Right cardiac atrium (tissue), 5 donors: ENCODE measurements around the gene INPP4B. TPM values are rescaled to one million over a fixed set of nuclear protein-coding genes. Genes with fewer than 3 reads are reported as not detected.

Source experiments
- ATAC-seq, 2 donors: fragments of 200-7000 bp; cut with Tn5 transposase; one replicate each; pipeline versions ENCODE4 v1.8.0 to v1.9.1; 2020; ENCODE audit warnings: moderate library complexity in 2 of 2, mild to moderate bottlenecking in 1 of 2
- DNase-seq, 3 donors: peaks; one replicate each; pipeline ENCODE4 v3.0.0-alpha.2; 2020
- H3K27ac ChIP-seq: one replicate; pipeline ENCODE4 v1.5.1; 2013; ENCODE audit warnings: mild to moderate bottlenecking, low read length, control low read depth, moderate library complexity
- H3K27me3 ChIP-seq: one replicate; pipeline ENCODE4 v1.6.1; 2013; ENCODE audit not compliant: control insufficient read depth, insufficient read depth
- H3K4me1 ChIP-seq: one replicate; pipeline ENCODE4 v1.6.1; 2013; ENCODE audit warnings: low read length; ENCODE audit not compliant: control insufficient read depth, insufficient read depth
- H3K4me3 ChIP-seq: one replicate; pipeline ENCODE4 v1.5.1; 2013; ENCODE audit warnings: low read length, control low read depth
- H3K9me3 ChIP-seq: one replicate; pipeline ENCODE4 v1.6.1; 2013; ENCODE audit warnings: low read length; ENCODE audit not compliant: control insufficient read depth
- WGBS: extraction: QIAGEN DNeasy Blood & Tissue Kit; methylation state at CpG from one replicate; pipeline ENCODE4 v1.1.7; 2013; 5-methylcytosine and 5-hydroxymethylcytosine counted together
- intact Hi-C, 4 donors: fragments of 100-400 bp; cut with DNase I; formaldehyde crosslinking; loops; one replicate each; pipeline versions ENCODE4 v1.11.0 to v1.14.0; 2022 to 2023
- polyA plus RNA-seq: library from polyadenylated mRNA; stranded (reverse); fragments of 200-250 nt; gene quantifications from one replicate; pipeline ENCODE4 v1.2.3, GENCODE V29; 2013
- total RNA-seq, 4 donors: library from RNA; stranded (reverse); fragmentation: NEBNext Ultra II Directional; extraction: Animal tissue kit (Norgen Biotek cat#: 25700); gene quantifications; one replicate each; pipeline ENCODE4 v1.2.1, GENCODE V29; 2021
- donor health status: healthy with polysubstance abuse.
- donor health status: DM: no; HTN: yes; CAD: no.
- donor health status: DM: no; HTN: no; CAD: no.
- donor health status: DM: no; HTN: yes; CAD: no; lungs with severe emphysema.
- donor health status: DM: yes; HTN: yes; CAD: no.

Gene INPP4B
- total and polyA plus RNA-seq, 5 donors = 2.9 to 13.2 (median 7.0) TPM

DNA sequence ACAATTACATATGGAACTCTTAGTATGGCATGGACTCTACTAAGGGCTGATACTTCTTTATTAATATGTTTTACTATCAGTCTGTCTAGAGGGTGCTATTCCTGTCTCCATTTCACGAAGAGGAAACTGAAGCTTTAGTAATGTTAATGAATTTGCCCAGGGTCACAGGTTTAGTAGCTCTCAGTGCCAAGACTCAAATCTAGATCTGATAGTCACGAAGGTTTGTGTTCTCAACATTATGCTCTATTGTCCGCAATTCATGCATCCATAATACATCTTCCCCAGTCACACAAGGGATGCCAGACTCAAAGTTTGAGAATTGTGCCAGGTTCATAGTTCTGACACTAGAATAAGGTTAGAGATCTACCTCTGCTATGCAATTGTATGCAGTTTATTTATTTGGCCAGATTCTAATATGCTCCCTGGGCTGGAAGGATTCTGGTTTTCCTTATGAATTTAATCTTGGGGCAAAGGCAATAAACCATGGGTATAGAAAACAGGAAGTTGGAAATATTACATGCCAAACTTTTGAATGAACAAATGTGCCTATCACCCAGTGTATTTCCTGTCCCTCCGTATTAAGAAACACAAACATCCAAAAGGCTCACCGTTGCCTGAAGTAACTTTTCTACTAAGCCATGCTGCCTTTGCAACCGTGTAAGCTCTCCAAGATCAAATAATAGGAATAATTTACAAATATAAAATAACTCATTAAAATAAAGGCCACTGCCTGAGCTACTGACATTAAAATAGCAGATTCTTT, 478.5 kb downstream of the INPP4B start:
- intact Hi-C loops = no loop called here
- ATAC-seq (no peak), DNase-seq (no peak)
- H3K9me3 ChIP-seq = no peaks in the 10 kb centered on the region
- peaks cover 1% of the 10 kb centered on the region for H3K4me1 ChIP-seq
- H3K27me3 ChIP-seq = no peaks in the 10 kb centered on the region
- no peak overlapping the region for H3K4me3 ChIP-seq
- H3K27ac ChIP-seq = no peak overlapping the region
- 38% methylated on average over 6 of the region's 6 CpGs for WGBS

DNA sequence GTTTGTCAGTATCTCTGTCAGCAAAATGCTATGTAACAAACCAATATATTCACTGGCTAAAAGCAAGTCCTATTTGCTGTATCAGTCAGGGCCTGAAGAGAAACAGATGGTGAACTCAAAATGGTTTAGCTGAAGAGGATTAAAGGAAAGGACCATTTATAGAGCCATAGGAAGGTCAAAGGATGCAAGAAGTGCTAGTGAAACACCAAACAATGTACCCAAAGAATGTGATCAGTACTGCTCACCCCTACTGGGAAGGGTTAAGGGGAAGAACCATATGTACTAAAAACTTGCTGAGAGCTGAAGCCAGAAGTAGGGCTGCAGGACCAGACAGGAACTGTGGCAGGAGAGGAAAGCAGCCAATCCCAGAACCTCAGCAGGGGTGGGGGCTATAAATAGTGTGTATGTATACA, 479.3 kb downstream of the INPP4B start:
- no peak overlapping the region for H3K4me3 ChIP-seq
- no peak for DNase-seq
- peaks cover 1% of the 10 kb centered on the region for H3K4me1 ChIP-seq
- ATAC-seq = no peak
- H3K27me3 ChIP-seq = no peaks in the 10 kb centered on the region
- no peak overlapping the region for H3K27ac ChIP-seq
- intact Hi-C loops = no loop called here
- no peaks in the 10 kb centered on the region for H3K9me3 ChIP-seq

DNA sequence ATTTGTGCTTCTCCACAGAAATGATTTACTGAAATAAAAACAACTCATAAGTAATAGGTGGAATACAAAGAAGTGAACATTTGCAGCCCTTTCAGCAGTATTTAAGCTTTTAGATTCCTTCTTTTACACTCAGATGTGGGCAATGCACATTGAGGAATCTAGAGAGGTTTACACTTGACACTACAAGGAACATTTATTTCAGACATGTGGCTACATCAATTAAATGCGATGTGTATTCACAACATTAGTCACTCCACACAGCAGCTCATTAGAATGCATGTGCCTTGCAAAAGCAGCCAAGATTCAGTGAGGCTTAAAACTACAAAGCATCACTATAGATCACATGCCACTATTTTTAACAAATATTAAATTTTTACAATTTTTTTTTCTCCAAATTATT, 480.7 kb downstream of the INPP4B start:
- H3K9me3 ChIP-seq = no peaks in the 10 kb centered on the region
- H3K4me3 ChIP-seq = no peak overlapping the region
- ATAC-seq = no peak
- no peaks in the 10 kb centered on the region for H3K27me3 ChIP-seq
- no peak for DNase-seq
- no peak overlapping the region for H3K27ac ChIP-seq
- 85% methylated on average over 1 of the region's 1 CpG for WGBS
- H3K4me1 ChIP-seq = peaks cover 1% of the 10 kb centered on the region
- intact Hi-C loops = no loop called here

DNA sequence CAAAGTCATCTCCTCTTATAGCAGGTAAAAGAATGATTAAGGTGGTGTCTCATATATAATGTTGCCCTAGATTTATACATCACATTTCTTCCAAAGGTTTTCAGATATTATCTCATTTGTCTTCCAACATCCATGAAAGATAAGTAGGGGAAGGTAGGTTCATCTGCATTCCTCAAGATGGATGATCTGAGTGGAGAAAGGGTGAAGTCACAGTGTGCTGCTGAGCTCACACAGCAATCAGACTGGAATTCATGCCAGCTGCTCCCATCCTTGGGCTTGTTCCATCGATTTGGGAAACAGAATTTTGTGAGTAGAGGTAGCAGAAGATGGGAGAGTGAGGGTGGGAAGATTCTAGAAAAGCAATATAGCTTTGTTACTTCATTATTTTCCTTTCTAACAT, 482.4 kb downstream of the INPP4B start:
- ATAC-seq = no peak
- no peaks in the 10 kb centered on the region for H3K9me3 ChIP-seq
- no peaks in the 10 kb centered on the region for H3K27me3 ChIP-seq
- intact Hi-C loops = no loop called here
- H3K4me1 ChIP-seq = peaks cover 1% of the 10 kb centered on the region
- no peak overlapping the region for H3K27ac ChIP-seq
- H3K4me3 ChIP-seq = no peak overlapping the region
- no peak for DNase-seq
- WGBS = 74% methylated on average over 1 of the region's 1 CpG

DNA sequence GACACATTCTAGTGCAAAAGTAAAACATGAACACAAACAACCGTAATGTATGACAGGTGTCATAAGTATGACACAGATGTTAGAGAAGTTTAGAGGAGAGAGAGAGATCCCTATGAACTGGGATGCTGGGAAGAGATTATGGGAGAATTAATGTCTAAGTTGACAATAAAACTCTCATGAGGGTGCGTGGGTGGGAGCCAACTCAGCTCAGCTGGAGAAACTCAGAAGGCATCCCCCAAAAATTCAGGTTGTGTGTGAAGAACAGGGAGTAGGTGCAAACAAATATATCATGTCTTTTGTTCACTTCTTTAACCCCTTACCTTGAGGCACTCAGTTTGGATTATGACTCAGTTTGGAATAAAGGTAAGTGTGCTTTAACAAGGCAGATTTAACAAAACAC, 484.1 kb downstream of the INPP4B start:
- H3K27me3 ChIP-seq = no peaks in the 10 kb centered on the region
- WGBS = 94% methylated on average over 2 of the region's 2 CpGs
- peaks cover 1% of the 10 kb centered on the region for H3K4me1 ChIP-seq
- H3K4me3 ChIP-seq = no peak overlapping the region
- intact Hi-C loops = no loop called here
- H3K27ac ChIP-seq = no peak overlapping the region
- no peak for DNase-seq
- H3K9me3 ChIP-seq = no peaks in the 10 kb centered on the region
- ATAC-seq = no peak

DNA sequence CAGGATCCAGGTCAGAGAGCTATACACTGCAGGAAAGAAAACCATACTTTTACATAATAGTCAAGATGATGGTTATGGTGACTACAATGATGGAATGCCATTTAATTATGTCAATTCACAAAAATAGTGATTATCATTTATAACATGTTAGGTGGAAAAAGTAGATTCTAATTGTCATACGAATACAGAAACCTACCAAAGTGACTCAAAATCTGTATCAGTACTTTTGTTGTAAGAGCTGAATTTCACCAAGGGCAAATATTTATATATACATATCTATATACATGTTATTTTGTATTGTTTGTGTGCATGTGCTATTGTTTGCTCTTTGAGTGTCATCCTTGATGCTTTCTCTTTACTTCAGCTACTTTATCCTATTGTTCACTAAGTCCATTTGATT, 485.4 kb downstream of the INPP4B start:
- intact Hi-C loops = no loop called here
- H3K27ac ChIP-seq = no peak overlapping the region
- ATAC-seq (no peak), DNase-seq (no peak)
- peaks cover 1% of the 10 kb centered on the region for H3K4me1 ChIP-seq
- no peak overlapping the region for H3K4me3 ChIP-seq
- H3K27me3 ChIP-seq = no peaks in the 10 kb centered on the region
- no peaks in the 10 kb centered on the region for H3K9me3 ChIP-seq
- 95% methylated on average over 1 of the region's 1 CpG for WGBS

DNA sequence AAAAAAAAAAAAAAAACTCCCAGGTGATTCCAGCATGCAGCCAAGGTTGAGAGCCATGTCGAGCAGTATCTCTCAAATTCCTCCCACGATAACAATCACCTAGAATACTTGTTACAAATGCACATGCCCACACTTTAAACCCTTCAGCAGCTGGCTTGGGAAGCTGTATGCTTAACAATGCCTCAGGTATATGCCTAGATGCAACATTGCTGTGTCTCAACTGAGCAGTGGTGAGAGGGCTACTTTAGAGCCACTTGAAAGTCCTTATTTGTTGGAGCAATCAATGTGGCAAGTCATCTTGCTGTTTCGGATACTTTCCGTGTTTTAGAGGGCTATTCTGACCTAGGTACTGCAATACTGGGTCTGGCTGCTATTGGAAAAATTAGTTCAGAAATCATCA, 487.4 kb downstream of the INPP4B start:
- 66% methylated on average over 4 of the region's 4 CpGs for WGBS
- ATAC-seq (no peak), DNase-seq (no peak)
- Histone ChIP-seq H3K4me3 (no peak overlapping the region), H3K9me3 (no peaks in the 10 kb centered on the region), H3K27ac (no peak overlapping the region), H3K4me1 (peaks cover 2% of the 10 kb centered on the region), H3K27me3 (no peaks in the 10 kb centered on the region)
- intact Hi-C loops = loop anchor here in 2 of 4 donors (10.0 kb wide), 3 partner anchors 234 to 486 kb away; partner anchors contain the start of gene INPP4B (in 1 of the 2)

DNA sequence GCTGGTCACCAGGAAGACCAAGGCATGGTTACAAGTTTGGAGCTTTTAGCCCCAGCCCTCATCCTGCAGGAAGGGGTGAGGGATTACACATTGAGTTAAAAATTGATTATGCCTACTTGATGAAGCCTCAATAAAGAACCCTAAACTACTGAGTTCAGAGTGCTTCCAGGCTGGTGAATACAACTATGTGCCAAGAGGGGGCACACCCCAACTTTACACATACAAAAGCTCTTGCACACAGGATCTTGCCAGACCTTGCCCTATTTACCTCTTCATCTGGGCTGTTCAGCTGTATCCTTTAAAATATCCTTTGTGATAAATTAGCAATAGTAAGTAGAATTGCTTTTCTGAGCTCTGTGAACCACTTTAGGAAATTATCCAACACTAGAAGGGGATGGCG, 489.3 kb downstream of the INPP4B start:
- Histone ChIP-seq H3K4me3 (no peak overlapping the region), H3K27me3 (no peaks in the 10 kb centered on the region), H3K9me3 (no peaks in the 10 kb centered on the region), H3K27ac (no peak overlapping the region), H3K4me1 (peaks cover 2% of the 10 kb centered on the region)
- DNase-seq = no peak
- intact Hi-C loops = loop anchor here in 2 of 4 donors (10.0 kb wide), 3 partner anchors 232 to 488 kb away; partner anchors contain the start of gene INPP4B (in 1 of the 2)
- ATAC-seq = no peak
- WGBS = 95% methylated on average over 1 of the region's 1 CpG

DNA sequence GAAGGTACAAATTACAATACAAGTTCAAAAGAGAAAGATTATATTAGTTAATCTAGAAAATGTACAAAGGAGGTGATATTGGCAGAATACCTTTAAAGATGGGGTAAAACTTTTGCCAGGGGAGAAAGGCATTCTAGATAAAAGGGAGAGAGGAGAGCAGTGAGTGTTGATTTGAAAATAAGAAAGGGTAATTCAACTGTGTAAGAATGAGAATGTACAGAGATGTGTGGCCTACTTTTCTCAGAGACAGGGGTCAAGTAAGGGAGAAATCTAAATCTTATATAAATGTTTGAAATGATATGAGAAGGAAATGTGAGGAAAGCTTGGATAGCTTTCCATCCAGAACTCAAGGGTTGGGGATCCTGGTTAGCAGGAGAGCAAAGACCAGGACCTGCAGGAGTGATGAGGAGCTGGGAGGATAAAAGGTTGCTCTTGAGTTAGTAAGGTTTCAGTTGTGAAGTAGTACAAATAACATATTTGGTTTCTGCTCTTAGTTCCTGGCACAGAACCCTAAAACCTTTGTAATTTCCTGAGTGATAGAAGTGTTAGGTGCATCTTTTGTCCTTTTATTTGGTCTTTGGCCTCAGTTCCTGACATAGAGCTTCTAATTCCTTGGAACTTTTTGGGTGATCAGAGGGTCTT, 489.9 kb downstream of the INPP4B start:
- Histone ChIP-seq H3K4me1 (peaks cover 2% of the 10 kb centered on the region), H3K27me3 (no peaks in the 10 kb centered on the region), H3K4me3 (no peak overlapping the region), H3K9me3 (no peaks in the 10 kb centered on the region), H3K27ac (no peak overlapping the region)
- ATAC-seq = no peak
- intact Hi-C loops = loop anchor here in 2 of 4 donors (10.0 kb wide), 3 partner anchors 231 to 489 kb away; partner anchors contain the start of gene INPP4B (in 1 of the 2)
- DNase-seq = no peak

DNA sequence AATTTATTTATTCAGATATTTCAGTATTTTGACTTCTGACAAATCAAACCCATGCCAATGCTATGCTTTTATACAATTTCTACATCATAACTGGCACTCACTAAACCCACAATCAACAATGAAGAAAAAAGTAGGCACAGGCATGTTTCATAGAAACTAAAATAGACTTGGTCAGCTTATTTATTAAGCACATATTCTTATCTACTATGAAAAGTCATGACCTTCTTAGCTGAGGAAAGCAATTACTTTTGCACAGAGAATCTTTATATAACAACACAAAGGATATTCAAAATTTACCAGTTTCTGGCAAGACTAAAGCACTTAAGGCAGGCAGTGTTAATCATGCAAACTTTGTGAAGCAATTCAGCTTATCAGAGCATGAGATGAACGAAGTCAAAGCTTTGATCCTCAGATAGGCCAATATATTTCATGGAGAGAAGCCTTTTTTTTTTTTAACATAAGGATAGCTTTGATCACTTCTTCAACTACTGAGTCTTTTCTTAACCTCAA, 490.6 kb downstream of the INPP4B start:
- Histone ChIP-seq H3K27me3 (no peaks in the 10 kb centered on the region), H3K4me1 (peaks cover 2% of the 10 kb centered on the region), H3K9me3 (no peaks in the 10 kb centered on the region), H3K4me3 (no peak overlapping the region), H3K27ac (no peak overlapping the region)
- WGBS = 12% methylated on average over 1 of the region's 1 CpG
- intact Hi-C loops = loop anchor here in 2 of 4 donors (10.0 kb wide), 3 partner anchors 231 to 489 kb away; partner anchors contain the start of gene INPP4B (in 1 of the 2)
- DNase-seq (no peak), ATAC-seq (no peak)

DNA sequence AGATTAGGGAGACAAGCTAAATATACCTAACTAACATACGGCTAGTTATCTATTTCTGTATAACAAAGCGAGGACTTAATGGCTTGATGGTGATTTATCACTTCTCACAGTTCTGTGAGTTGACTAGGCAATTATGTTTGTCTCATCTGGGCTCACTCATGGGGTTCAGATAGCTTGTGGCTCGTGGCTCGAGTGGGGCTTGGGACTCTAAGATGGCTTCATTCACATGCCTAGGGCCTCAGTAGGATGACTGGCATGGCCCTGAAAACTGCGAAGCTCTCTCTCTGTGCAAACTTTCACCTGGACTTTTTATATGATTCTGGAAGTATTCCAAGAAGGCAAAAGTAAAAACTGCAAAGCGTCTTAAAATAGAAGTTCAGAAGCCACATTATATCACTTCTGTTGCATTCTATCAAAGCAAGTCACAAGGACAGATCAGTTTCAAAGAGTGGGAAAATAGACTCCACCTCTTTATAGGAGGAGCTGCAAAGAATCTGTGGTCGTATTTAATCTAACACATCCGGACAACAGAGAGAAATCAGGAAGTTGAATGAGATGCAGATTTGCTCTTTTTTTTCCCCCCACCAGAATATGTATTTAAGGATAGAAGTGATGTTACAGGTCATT, 491.2 kb downstream of the INPP4B start:
- H3K27me3 ChIP-seq = no peaks in the 10 kb centered on the region
- H3K27ac ChIP-seq = peak overlapping the region; percentile 17
- 56% methylated on average over 8 of the region's 8 CpGs for WGBS
- DNase-seq (no peak), ATAC-seq (no peak)
- intact Hi-C loops = loop anchor here in 2 of 4 donors (10.0 kb wide), 3 partner anchors 230 to 490 kb away; partner anchors contain the start of gene INPP4B (in 1 of the 2)
- H3K4me3 ChIP-seq = no peak overlapping the region
- H3K4me1 ChIP-seq = peaks cover 2% of the 10 kb centered on the region
- H3K9me3 ChIP-seq = no peaks in the 10 kb centered on the region
